Suprapubic skin (tissue), 3 donors: ENCODE results near the gene SCAF1.

Experiments
- EP300 ChIP-seq: sonication (generic); formaldehyde crosslinking; IDR thresholded peaks from one replicate; pipeline ENCODE4 v1.6.1; 2017; ENCODE audit warnings: antibody characterized with exemption
- POLR2A ChIP-seq, 2 donors: fragments of 450-650 bp; IDR thresholded peaks; one replicate each; pipeline ENCODE4 v1.6.1; 2017; ENCODE audit warnings: antibody characterized with exemption in 2 of 2, mild to moderate bottlenecking in 2 of 2, moderate library complexity in 2 of 2
- TF ChIP-seq, protein P1 (sequence below), 2 donors: fragments of 200-600 bp in 1 of 2; fragments of 450-650 bp in 1 of 2; sonication (generic) in 1 of 2; IDR thresholded peaks; one replicate each; pipeline ENCODE4 v1.5.1; 2016 to 2019; ENCODE audit warnings: antibody characterized with exemption in 2 of 2, mild to moderate bottlenecking in 1 of 2, moderate library complexity in 1 of 2

DNA sequence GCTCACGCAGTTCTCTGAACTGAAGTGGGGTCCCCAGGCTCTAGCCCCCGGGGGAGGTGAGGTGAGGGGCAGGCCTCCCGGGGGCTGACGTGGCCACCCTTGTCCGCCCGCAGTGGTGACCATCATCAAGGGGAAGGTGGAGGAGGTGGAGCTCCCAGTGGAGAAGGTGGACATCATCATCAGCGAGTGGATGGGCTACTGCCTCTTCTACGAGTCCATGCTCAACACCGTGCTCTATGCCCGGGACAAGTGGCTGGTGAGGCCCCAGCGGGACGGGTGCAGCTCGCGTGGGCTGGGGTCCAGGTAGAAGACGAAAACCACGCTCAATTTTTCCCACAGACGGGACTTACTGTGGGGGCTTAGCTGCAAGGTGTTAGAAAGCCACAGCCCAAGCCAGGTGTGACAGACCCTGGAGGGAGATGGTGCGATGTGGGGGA, 41.8 kb downstream of the SCAF1 start:
- TF ChIP-seq EP300 (no peak), POLR2A (IDR thresholded peaks at IDR 0.05) (no peak)
- TF ChIP-seq, protein P1, sequence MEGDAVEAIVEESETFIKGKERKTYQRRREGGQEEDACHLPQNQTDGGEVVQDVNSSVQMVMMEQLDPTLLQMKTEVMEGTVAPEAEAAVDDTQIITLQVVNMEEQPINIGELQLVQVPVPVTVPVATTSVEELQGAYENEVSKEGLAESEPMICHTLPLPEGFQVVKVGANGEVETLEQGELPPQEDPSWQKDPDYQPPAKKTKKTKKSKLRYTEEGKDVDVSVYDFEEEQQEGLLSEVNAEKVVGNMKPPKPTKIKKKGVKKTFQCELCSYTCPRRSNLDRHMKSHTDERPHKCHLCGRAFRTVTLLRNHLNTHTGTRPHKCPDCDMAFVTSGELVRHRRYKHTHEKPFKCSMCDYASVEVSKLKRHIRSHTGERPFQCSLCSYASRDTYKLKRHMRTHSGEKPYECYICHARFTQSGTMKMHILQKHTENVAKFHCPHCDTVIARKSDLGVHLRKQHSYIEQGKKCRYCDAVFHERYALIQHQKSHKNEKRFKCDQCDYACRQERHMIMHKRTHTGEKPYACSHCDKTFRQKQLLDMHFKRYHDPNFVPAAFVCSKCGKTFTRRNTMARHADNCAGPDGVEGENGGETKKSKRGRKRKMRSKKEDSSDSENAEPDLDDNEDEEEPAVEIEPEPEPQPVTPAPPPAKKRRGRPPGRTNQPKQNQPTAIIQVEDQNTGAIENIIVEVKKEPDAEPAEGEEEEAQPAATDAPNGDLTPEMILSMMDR (IDR thresholded peaks at IDR 0.05) = no peak
